K562 (cell line): ENCODE results near the gene ARHGAP22. TPM values are rescaled to one million over a fixed set of nuclear protein-coding genes. Genes with fewer than 3 reads are reported as not detected.

ENCODE experiments used
- ATAC-seq: fragments of 200-7000 bp; cut with Tn5 transposase; 3 replicates; pipeline ENCODE4 v1.9.1; 2020; ENCODE audit warnings: moderate library complexity
- BruUV-seq: library from RNA; stranded (reverse); fragments of 400-500 nt; replicated peaks from 2 replicates; lab custom pipeline; 2021; lab: Mats Ljungman, UMichigan
- CTCF ChIA-PET: fragments of 300-600 bp; formaldehyde crosslinking; extraction: SDS; loops from one replicate; lab custom pipeline; 2021; ENCODE audit warnings: low intra/inter-chr PET ratio; lab: Yijun Ruan, JAX
- POLR2A ChIA-PET: fragments of 300-600, 350-650 bp; sonication (Branson Sonifier 250); formaldehyde crosslinking; extraction: SDS; loops from one replicate; lab custom pipeline; 2021; ENCODE audit warnings: antibody characterized with exemption, inconsistent platforms; lab: Yijun Ruan, JAX
- DNase-seq, 4 experiments: peaks; one replicate each; pipeline versions ENCODE4 v3.0.0 to v3.0.0-alpha.2; 2011 to 2018; ENCODE audit warnings: low spot score in 3 of 4, mixed read lengths in 3 of 4; ENCODE audit errors: extremely low read depth in 1 of 4
- FAIRE-seq: peaks from 2 replicates; lab custom pipeline; 2011; peaks lifted over from hg19 to GRCh38; lab: Jason Lieb, UNC
- H2AFZ ChIP-seq: 2 replicates; pipeline ENCODE4 v1.6.0; 2011; ENCODE audit warnings: low read depth, low read length, control low read depth, inconsistent platforms
- H3K27ac ChIP-seq: fragments of 200-600 bp; 3 replicates; pipeline ENCODE4 v1.8.0; 2011; ENCODE audit warnings: low read depth, mild to moderate bottlenecking, control low read depth, inconsistent platforms, low read length, moderate library complexity, mixed read lengths; ENCODE audit errors: extremely low read depth
- H3K27me3 ChIP-seq, 2 experiments: fragments of 300-600 bp in 1 of 2; 2 replicates in 1 of 2; 3 replicates in 1 of 2; pipeline versions ENCODE4 v1.6.0 to v1.8.0; 2011; ENCODE audit warnings: inconsistent platforms in 2 of 2, low read length in 2 of 2, mild to moderate bottlenecking in 1 of 2, mixed read lengths in 1 of 2, moderate library complexity in 1 of 2; ENCODE audit not compliant: control insufficient read depth in 2 of 2, insufficient read depth in 2 of 2
- H3K36me3 ChIP-seq: fragments of 300-600 bp; 3 replicates; pipeline ENCODE4 v1.8.0; 2011; ENCODE audit warnings: mild to moderate bottlenecking, low read length, inconsistent platforms; ENCODE audit not compliant: control insufficient read depth, insufficient read depth
- H3K4me1 ChIP-seq, 2 experiments: fragments of 200-600 bp in 1 of 2; replicated peaks in 1 of 2; 2 replicates in 1 of 2; 3 replicates in 1 of 2; pipeline versions ENCODE4 v1.5.1 to v1.8.0; 2011; ENCODE audit warnings: inconsistent platforms in 2 of 2, low read length in 2 of 2, mild to moderate bottlenecking in 1 of 2, mixed read lengths in 1 of 2, moderate library complexity in 1 of 2; ENCODE audit not compliant: control insufficient read depth in 2 of 2, insufficient read depth in 2 of 2
- H3K4me2 ChIP-seq: 2 replicates; pipeline ENCODE4 v1.6.1; 2011; ENCODE audit warnings: low read length, control low read depth, inconsistent platforms, mixed read lengths; ENCODE audit not compliant: insufficient read depth
- H3K4me3 ChIP-seq: fragments of 200-600 bp; sonication (generic), shearing (Covaris generic); 2 replicates; pipeline ENCODE4 v1.5.1; 2016; ENCODE audit warnings: control low read depth, inconsistent platforms
- H3K79me2 ChIP-seq: fragments of 200-600 bp; 3 replicates; pipeline ENCODE4 v1.8.0; 2011; ENCODE audit warnings: low read length, inconsistent platforms; ENCODE audit not compliant: control insufficient read depth, insufficient read depth
- H3K9ac ChIP-seq, 2 experiments: 2 replicates each; pipeline versions ENCODE4 v1.6.0 to v1.6.1; 2011; ENCODE audit warnings: low read depth in 2 of 2, low read length in 2 of 2, control low read depth in 1 of 2, inconsistent platforms in 1 of 2, mild to moderate bottlenecking in 1 of 2, mixed read lengths in 1 of 2; ENCODE audit not compliant: insufficient read depth in 1 of 2
- H3K9me1 ChIP-seq: one replicate; pipeline ENCODE4 v1.6.0; 2011; ENCODE audit warnings: inconsistent platforms, mild to moderate bottlenecking, low read length, moderate library complexity; ENCODE audit not compliant: control insufficient read depth, insufficient read depth
- H3K9me3 ChIP-seq: replicated peaks from 2 replicates; pipeline ENCODE4 v1.5.1; 2011; ENCODE audit warnings: low read depth, low read length, inconsistent platforms; ENCODE audit not compliant: control insufficient read depth, insufficient read depth
- H4K20me1 ChIP-seq: replicated peaks from 2 replicates; pipeline ENCODE4 v1.6.1; 2011; ENCODE audit warnings: low read length, inconsistent platforms, mixed read lengths; ENCODE audit not compliant: control insufficient read depth, insufficient read depth
- ATF4 ChIP-seq: fragments of 450-650 bp; formaldehyde crosslinking; IDR thresholded peaks from 2 replicates; pipeline ENCODE4 v1.4.0; 2022; ENCODE audit warnings: mild to moderate bottlenecking, moderate library complexity
- HDAC1 ChIP-seq, 2 experiments: fragments of 450-650 bp; IDR thresholded peaks; 2 replicates each; pipeline ENCODE4 v1.6.1; 2016 to 2017; ENCODE audit warnings: inconsistent platforms in 1 of 2, mild to moderate bottlenecking in 1 of 2, moderate library complexity in 1 of 2
- HMG20B ChIP-seq: fragments of 250-450 bp; sonication (Bioruptor Pico); IDR thresholded peaks from 2 replicates; pipeline ENCODE4 v1.5.0; 2021; ENCODE audit warnings: mild to moderate bottlenecking
- HMGN3 ChIP-seq: IDR thresholded peaks from 2 replicates; pipeline ENCODE4 v1.6.1; 2011; ENCODE audit warnings: borderline replicate concordance, low read depth, mild to moderate bottlenecking, mixed read lengths, low read length; ENCODE audit not compliant: insufficient read length; ENCODE audit errors: extremely low read depth
- MAFG ChIP-seq: fragments of 450-650 bp; conservative IDR thresholded peaks from 2 replicates; pipeline ENCODE4 v1.6.1; 2016; ENCODE audit warnings: missing genetic modification characterization, missing compliant biosample characterization
- PYGO2 ChIP-seq: fragments of 450-650 bp; IDR thresholded peaks from 2 replicates; pipeline ENCODE4 v1.6.1; 2016; ENCODE audit warnings: mild to moderate bottlenecking, missing genetic modification characterization, moderate library complexity, missing compliant biosample characterization
- SLC30A9 ChIP-seq: fragments of 250-450 bp; sonication (Bioruptor Pico); IDR thresholded peaks from 2 replicates; pipeline ENCODE4 v1.8.0; 2022; ENCODE audit warnings: mild to moderate bottlenecking, moderate library complexity
- SMARCA5 ChIP-seq: fragments of 450-650 bp; IDR thresholded peaks from 2 replicates; pipeline ENCODE4 v1.6.1; 2016
- STAT5B ChIP-seq: fragments of 250-450 bp; sonication (Bioruptor Pico); IDR thresholded peaks from 2 replicates; pipeline ENCODE4 v1.8.0; 2021; ENCODE audit warnings: mild to moderate bottlenecking, inconsistent platforms
- XRCC5 ChIP-seq: fragments of 200-400 bp; formaldehyde crosslinking; IDR thresholded peaks from 2 replicates; pipeline ENCODE4 v1.6.1; 2017; ENCODE audit warnings: low read depth, mild to moderate bottlenecking, low read length
- ZKSCAN3 ChIP-seq: fragments of 250-450 bp; sonication (Bioruptor Pico); IDR thresholded peaks from 2 replicates; pipeline ENCODE4 v1.4.0; 2020
- ZNF184 ChIP-seq: sonication (generic); formaldehyde crosslinking; IDR thresholded peaks from 2 replicates; pipeline ENCODE4 v1.5.0; 2020; ENCODE audit warnings: missing genetic modification reagents
- ZNF282 ChIP-seq: sonication (generic); formaldehyde crosslinking; IDR thresholded peaks from 2 replicates; pipeline ENCODE4 v1.8.1; 2023; ENCODE audit warnings: missing genetic modification reagents
- ZNF347 ChIP-seq: fragments of 450-650 bp; formaldehyde crosslinking; IDR thresholded peaks from 2 replicates; pipeline ENCODE4 v1.4.0; 2020; ENCODE audit warnings: low read depth, mild to moderate bottlenecking, moderate library complexity
- WGBS: fragments of 100-300 bp; shearing (Covaris generic); methylation state at CpG from one replicate; pipeline ENCODE4 v1.1.6; 2016; ENCODE audit warnings: low coverage, mixed read lengths; ENCODE audit not compliant: insufficient coverage; ENCODE audit errors: missing lambda C conversion rate; 5-methylcytosine and 5-hydroxymethylcytosine counted together
- in situ Hi-C: fragments of 300-500 bp; cut with MboI; formaldehyde crosslinking; loops from 4 replicates; pipeline ENCODE4 v1.15.0; 2018; ENCODE audit warnings: inconsistent platforms, mixed read lengths
- intact Hi-C: fragments of 100-400 bp; cut with micrococcal nuclease; formaldehyde crosslinking; loops from 2 replicates; pipeline ENCODE4 v1.14.2; 2022
- polyA plus RNA-seq, 8 experiments: library from polyadenylated mRNA; depleted of rRNA in 4 of 8; stranded (reverse) in 5 of 8; unstranded in 3 of 8; fragments of >200 nt; fragmentation: Nextera tagmentation in 2 of 8; fragmentation: Illumina TruSeq in 1 of 8; extraction: Ambion mirVana in 2 of 8; extraction: Trizol in 1 of 8; gene quantifications; 2 replicates each; pipeline versions ENCODE4 v1.2.1 to v1.2.3, GENCODE V29; 2011 to 2014; ENCODE audit warnings: inconsistent platforms in 1 of 8, missing spikeins in 1 of 8
- total RNA-seq, 7 experiments: library from RNA; depleted of rRNA in 6 of 7; stranded (reverse); fragments of >200 nt in 6 of 7; fragmentation: Illumina TruSeq in 2 of 7; extraction: Trizol in 2 of 7; gene quantifications; 2 replicates each; pipeline versions ENCODE4 v1.2.1 to v1.2.3, GENCODE V29; 2011 to 2021; ENCODE audit warnings: low replicate concordance in 1 of 7
- TF ChIP-seq, protein P1 (sequence below): fragments of 250-450 bp; sonication (Bioruptor Pico); IDR thresholded peaks from 2 replicates; pipeline ENCODE4 v1.4.0; 2020; ENCODE audit warnings: mild to moderate bottlenecking, moderate library complexity, borderline replicate concordance

ARHGAP22 gene
- total and polyA plus RNA-seq, 9 of the 15 experiments (the other 6 are each of a cell fraction or from before 2014, with no cell fraction given) = 1.3 to 28.1 (median 12.7) TPM

GRCh38 chr10:48620719-48621118 is 15.8 kb upstream of the ARHGAP22 start:
- in situ Hi-C loops = no loop called here
- ATAC-seq = no peak

DNA sequence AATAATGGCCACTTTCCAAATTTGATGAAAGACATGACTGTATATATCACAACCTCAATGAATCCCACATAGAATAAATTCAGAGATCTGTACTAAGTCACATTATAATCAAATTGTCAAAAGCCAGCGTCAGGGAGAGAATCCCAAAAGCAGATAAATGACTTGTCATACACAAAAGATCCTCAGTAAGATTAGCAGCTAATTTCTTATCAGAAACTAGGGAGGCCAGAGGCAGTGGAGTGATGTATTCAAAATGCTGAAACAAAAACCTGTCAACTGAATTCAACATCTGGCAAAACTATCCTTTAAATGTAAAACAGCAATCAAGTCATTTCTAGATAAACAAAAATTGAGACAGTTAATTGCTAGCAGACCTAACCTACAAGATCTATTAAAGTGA is 11.6 kb upstream of the ARHGAP22 start:
- Histone ChIP-seq H3K9me3 (no peaks in the 10 kb centered on the region), H4K20me1 (no peaks in the 10 kb centered on the region), H3K79me2 (no peaks in the 10 kb centered on the region), H3K36me3 (no peaks in the 10 kb centered on the region), H3K4me2 (no peak overlapping the region), H3K27me3 (no peaks in the 10 kb centered on the region; a peak in 1 of 5 replicates), H3K9ac (no peak overlapping the region), H3K4me3 (no peak overlapping the region), H3K4me1 (no peaks in the 10 kb centered on the region), H3K27ac (no peak overlapping the region), H2AFZ (no peak overlapping the region), H3K9me1 (no peaks in the 10 kb centered on the region)
- ChIA-PET POLR2A (no interaction called here), CTCF (no interaction called here)
- in situ Hi-C loops = no loop called here
- 0% methylated on average over 1 of the region's 1 CpG for WGBS
- intact Hi-C loops = no loop called here
- no TSS peak for BruUV-seq
- ATAC-seq (no peak), FAIRE-seq (no peak), DNase-seq (no peak)
- TF ChIP-seq ZNF347 (CRISPR knock-in tag) (no peak), ATF4 (CRISPR knock-in tag) (no peak), XRCC5 (no peak), HMGN3 (no peak), ZNF184 (CRISPR knock-in tag) (no peak), SLC30A9 (CRISPR knock-in tag) (no peak), ZNF282 (CRISPR knock-in tag) (no peak), MAFG (no peak), SMARCA5 (no peak), HDAC1 (IDR thresholded peaks at IDR 0.05) (no peak), STAT5B (CRISPR knock-in tag) (no peak), PYGO2 (tag) (no peak), HMG20B (CRISPR knock-in tag) (no peak)
- TF ChIP-seq, protein P1, sequence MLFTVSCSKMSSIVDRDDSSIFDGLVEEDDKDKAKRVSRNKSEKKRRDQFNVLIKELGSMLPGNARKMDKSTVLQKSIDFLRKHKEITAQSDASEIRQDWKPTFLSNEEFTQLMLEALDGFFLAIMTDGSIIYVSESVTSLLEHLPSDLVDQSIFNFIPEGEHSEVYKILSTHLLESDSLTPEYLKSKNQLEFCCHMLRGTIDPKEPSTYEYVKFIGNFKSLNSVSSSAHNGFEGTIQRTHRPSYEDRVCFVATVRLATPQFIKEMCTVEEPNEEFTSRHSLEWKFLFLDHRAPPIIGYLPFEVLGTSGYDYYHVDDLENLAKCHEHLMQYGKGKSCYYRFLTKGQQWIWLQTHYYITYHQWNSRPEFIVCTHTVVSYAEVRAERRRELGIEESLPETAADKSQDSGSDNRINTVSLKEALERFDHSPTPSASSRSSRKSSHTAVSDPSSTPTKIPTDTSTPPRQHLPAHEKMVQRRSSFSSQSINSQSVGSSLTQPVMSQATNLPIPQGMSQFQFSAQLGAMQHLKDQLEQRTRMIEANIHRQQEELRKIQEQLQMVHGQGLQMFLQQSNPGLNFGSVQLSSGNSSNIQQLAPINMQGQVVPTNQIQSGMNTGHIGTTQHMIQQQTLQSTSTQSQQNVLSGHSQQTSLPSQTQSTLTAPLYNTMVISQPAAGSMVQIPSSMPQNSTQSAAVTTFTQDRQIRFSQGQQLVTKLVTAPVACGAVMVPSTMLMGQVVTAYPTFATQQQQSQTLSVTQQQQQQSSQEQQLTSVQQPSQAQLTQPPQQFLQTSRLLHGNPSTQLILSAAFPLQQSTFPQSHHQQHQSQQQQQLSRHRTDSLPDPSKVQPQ (CRISPR knock-in tag) = no peak

More at GRCh38 chr10:48620719-48621118, 15.8 kb upstream of the ARHGAP22 start:
- Histone ChIP-seq H3K9me3 (no peaks in the 10 kb centered on the region), H3K79me2 (no peaks in the 10 kb centered on the region), H3K9me1 (no peaks in the 10 kb centered on the region), H4K20me1 (no peaks in the 10 kb centered on the region), H3K4me2 (no peak overlapping the region), H3K27ac (no peak overlapping the region), H2AFZ (no peak overlapping the region), H3K4me1 (no peaks in the 10 kb centered on the region), H3K36me3 (no peaks in the 10 kb centered on the region), H3K9ac (no peak overlapping the region), H3K4me3 (no peak overlapping the region), H3K27me3 (peaks cover 0 to 4% of the 10 kb centered on the region in 2 experiments; a peak in 1 of 5 replicates)
- intact Hi-C loops = no loop called here
- BruUV-seq = no TSS peak
- no peak for DNase-seq
- no peak for TF ChIP-seq ZKSCAN3
- peak; percentile 26 for FAIRE-seq
- CTCF ChIA-PET = no interaction called here
- WGBS = 0% methylated on average over 2 of the region's 2 CpGs
- POLR2A ChIA-PET = no interaction called here
